Thymus (tissue), 11 donors: ENCODE data around the gene TEAD1. TPM values are rescaled to one million over a fixed set of nuclear protein-coding genes. Genes with fewer than 3 reads are reported as not detected.
A peak's percentile ranks its signal among the peaks of the same experiment; 100 is the strongest.

ENCODE experiments used
- DNase-seq, 9 donors: peaks; one replicate each; pipeline ENCODE4 v3.0.0-alpha.2; 2013; ENCODE audit warnings: low spot score in 9 of 9, low read depth in 6 of 9, missing footprints in 1 of 9
- H3K27ac ChIP-seq, 2 donors: one replicate each; pipeline ENCODE4 v1.5.1; 2013; ENCODE audit warnings: control low read depth in 1 of 2, low read depth in 1 of 2, low read length in 1 of 2, mild to moderate bottlenecking in 1 of 2, moderate library complexity in 1 of 2
- H3K27me3 ChIP-seq, 2 donors: one replicate each; pipeline ENCODE4 v1.5.1; 2013; ENCODE audit warnings: low read length in 1 of 2; ENCODE audit not compliant: control insufficient read depth in 2 of 2, insufficient read depth in 1 of 2
- H3K36me3 ChIP-seq, 2 donors: one replicate each; pipeline ENCODE4 v1.5.1; 2013; ENCODE audit warnings: low read length in 1 of 2, mild to moderate bottlenecking in 1 of 2, moderate library complexity in 1 of 2; ENCODE audit not compliant: control insufficient read depth in 2 of 2, insufficient read depth in 2 of 2
- H3K4me1 ChIP-seq, 2 donors: one replicate each; pipeline ENCODE4 v1.5.1; 2013; ENCODE audit warnings: low read length in 2 of 2; ENCODE audit not compliant: control insufficient read depth in 2 of 2, insufficient read depth in 2 of 2
- H3K4me3 ChIP-seq, 2 donors: one replicate each; pipeline ENCODE4 v1.5.1; 2013; ENCODE audit warnings: low read length in 2 of 2, control low read depth in 1 of 2, mild to moderate bottlenecking in 1 of 2
- H3K9me3 ChIP-seq, 2 donors: one replicate each; pipeline ENCODE4 v1.5.1; 2013; ENCODE audit warnings: low read length in 1 of 2, mild to moderate bottlenecking in 1 of 2; ENCODE audit not compliant: control insufficient read depth in 2 of 2, insufficient read depth in 1 of 2
- WGBS: extraction: QIAGEN DNeasy Blood & Tissue Kit; methylation state at CpG from one replicate; pipeline ENCODE4 v1.1.7; 2013; 5-methylcytosine and 5-hydroxymethylcytosine counted together
- polyA plus RNA-seq: library from polyadenylated mRNA; stranded (reverse); fragments of 200-250 nt; gene quantifications from one replicate; pipeline ENCODE4 v1.2.3, GENCODE V29; 2013
- total RNA-seq: library from RNA; stranded (reverse); fragments of 120-200 nt; gene quantifications from one replicate; pipeline ENCODE4 v1.2.4, GENCODE V29; 2013
- donor health status: healthy.

TEAD1 gene
- total and polyA plus RNA-seq, 2 donors, result 3.7 to 5.4 TPM

GRCh38 chr11:12765428-12765827 lies 91.2 kb downstream of the TEAD1 start:
- no peak overlapping the region for H3K4me3 ChIP-seq
- H3K9me3 ChIP-seq, result no peaks in the 10 kb centered on the region
- no peaks in the 10 kb centered on the region for H3K27me3 ChIP-seq
- no peak overlapping the region for H3K27ac ChIP-seq
- WGBS, result 66% methylated on average over 3 of the region's 3 CpGs
- peak in 2 of 9 donors; percentile 5 to 13 for DNase-seq
- H3K36me3 ChIP-seq, result no peaks in the 10 kb centered on the region
- H3K4me1 ChIP-seq, result peaks cover 0 to 7% of the 10 kb centered on the region in 2 donors

- Histone ChIP-seq H3K36me3 (no peaks in the 10 kb centered on the region), H3K27ac (no peak overlapping the region), H3K27me3 (no peaks in the 10 kb centered on the region), H3K9me3 (no peaks in the 10 kb centered on the region), H3K4me1 (peaks cover 0 to 18% of the 10 kb centered on the region in 2 donors), H3K4me3 (no peak overlapping the region)
- no peak for DNase-seq
- WGBS, result 97% methylated on average over 3 of the region's 3 CpGs
Observed at GRCh38 chr11:12767027-12767426, 92.8 kb downstream of the TEAD1 start.

- H3K4me1 ChIP-seq, result peaks cover 0 to 21% of the 10 kb centered on the region in 2 donors
- H3K4me3 ChIP-seq, result no peak overlapping the region
- no peak overlapping the region for H3K27ac ChIP-seq
- 93% methylated on average over 5 of the region's 5 CpGs for WGBS
- no peaks in the 10 kb centered on the region for H3K27me3 ChIP-seq
- no peaks in the 10 kb centered on the region for H3K9me3 ChIP-seq
- no peak for DNase-seq
- no peaks in the 10 kb centered on the region for H3K36me3 ChIP-seq
Observed at GRCh38 chr11:12767577-12767976, 93.4 kb downstream of the TEAD1 start.

- H3K27ac ChIP-seq, result no peak overlapping the region
- H3K36me3 ChIP-seq, result no peaks in the 10 kb centered on the region
- no peaks in the 10 kb centered on the region for H3K9me3 ChIP-seq
- DNase-seq, result no peak
- peaks cover 0 to 21% of the 10 kb centered on the region in 2 donors for H3K4me1 ChIP-seq
- 84% methylated on average over 7 of the region's 7 CpGs for WGBS
- H3K4me3 ChIP-seq, result no peak overlapping the region
- H3K27me3 ChIP-seq, result no peaks in the 10 kb centered on the region
Observed at GRCh38 chr11:12768726-12769673, 94.8 kb downstream of the TEAD1 start.

- H3K36me3 ChIP-seq, result no peaks in the 10 kb centered on the region
- peaks cover 0 to 19% of the 10 kb centered on the region in 2 donors for H3K4me1 ChIP-seq
- H3K4me3 ChIP-seq, result no peak overlapping the region
- no peaks in the 10 kb centered on the region for H3K27me3 ChIP-seq
- DNase-seq, result no peak
- no peaks in the 10 kb centered on the region for H3K9me3 ChIP-seq
- WGBS, result 47% methylated on average over 3 of the region's 3 CpGs
- H3K27ac ChIP-seq, result no peak overlapping the region
Observed at GRCh38 chr11:12769834-12770345, 95.7 kb downstream of the TEAD1 start.

GRCh38 chr11:12770435-12770834 lies 96.2 kb downstream of the TEAD1 start:
- DNase-seq, result no peak
- H3K4me1 ChIP-seq, result peaks cover 0 to 17% of the 10 kb centered on the region in 2 donors
- H3K4me3 ChIP-seq, result no peak overlapping the region
- H3K27me3 ChIP-seq, result no peaks in the 10 kb centered on the region
- H3K9me3 ChIP-seq, result no peaks in the 10 kb centered on the region
- no peaks in the 10 kb centered on the region for H3K36me3 ChIP-seq
- H3K27ac ChIP-seq, result no peak overlapping the region
- 98% methylated on average over 1 of the region's 1 CpG for WGBS

- H3K9me3 ChIP-seq, result no peaks in the 10 kb centered on the region
- no peak overlapping the region for H3K27ac ChIP-seq
- H3K4me1 ChIP-seq, result peaks cover 0 to 17% of the 10 kb centered on the region in 2 donors
- no peaks in the 10 kb centered on the region for H3K36me3 ChIP-seq
- no peak overlapping the region for H3K4me3 ChIP-seq
- DNase-seq, result no peak
- WGBS, result 94% methylated on average over 8 of the region's 8 CpGs
- no peaks in the 10 kb centered on the region for H3K27me3 ChIP-seq
Observed at GRCh38 chr11:12770966-12771597, 96.9 kb downstream of the TEAD1 start.

GRCh38 chr11:12771875-12772274 lies 97.7 kb downstream of the TEAD1 start:
- DNase-seq, result no peak
- Histone ChIP-seq H3K27ac (no peak overlapping the region), H3K36me3 (no peaks in the 10 kb centered on the region), H3K27me3 (no peaks in the 10 kb centered on the region), H3K9me3 (no peaks in the 10 kb centered on the region), H3K4me3 (no peak overlapping the region), H3K4me1 (peaks cover 0 to 17% of the 10 kb centered on the region in 2 donors)
- 65% methylated on average over 2 of the region's 2 CpGs for WGBS

- Histone ChIP-seq H3K27ac (no peak overlapping the region), H3K4me3 (no peak overlapping the region), H3K27me3 (no peaks in the 10 kb centered on the region), H3K4me1 (peaks cover 0 to 17% of the 10 kb centered on the region in 2 donors), H3K9me3 (no peaks in the 10 kb centered on the region), H3K36me3 (no peaks in the 10 kb centered on the region)
- 50% methylated on average over 1 of the region's 1 CpG for WGBS
- no peak for DNase-seq
Observed at GRCh38 chr11:12772324-12772723, 98.1 kb downstream of the TEAD1 start.
